SIG-M5 treated with dmso at 0.1 percent for 504 hours (cell line): Measurements from ENCODE around the gene SPEN.
A peak's percentile ranks its signal among the peaks of the same experiment; 100 is the strongest.
"Not testable (repeated sequence)": the region's sequence is repeated elsewhere in the genome, so short reads cannot be mapped to it uniquely, and the experiment has no call there.

Source experiments
- DNase-seq: peaks from one replicate; lab custom pipeline; 2025; ENCODE audit not compliant: unreplicated experiment; lab: John Stamatoyannopoulos, UW

The SPEN gene

GRCh38 chr1:15847100-15847892 lies at the start of gene SPEN:
Gene SPEN (plus strand): TSS chr1:15847707. CDS start chr1:15848068, 361 bp downstream.
- DNase-seq = peak; percentile 89

GRCh38 chr1:15799004-15799867 lies 48.3 kb upstream of the SPEN start:
- no peak for DNase-seq

DNA sequence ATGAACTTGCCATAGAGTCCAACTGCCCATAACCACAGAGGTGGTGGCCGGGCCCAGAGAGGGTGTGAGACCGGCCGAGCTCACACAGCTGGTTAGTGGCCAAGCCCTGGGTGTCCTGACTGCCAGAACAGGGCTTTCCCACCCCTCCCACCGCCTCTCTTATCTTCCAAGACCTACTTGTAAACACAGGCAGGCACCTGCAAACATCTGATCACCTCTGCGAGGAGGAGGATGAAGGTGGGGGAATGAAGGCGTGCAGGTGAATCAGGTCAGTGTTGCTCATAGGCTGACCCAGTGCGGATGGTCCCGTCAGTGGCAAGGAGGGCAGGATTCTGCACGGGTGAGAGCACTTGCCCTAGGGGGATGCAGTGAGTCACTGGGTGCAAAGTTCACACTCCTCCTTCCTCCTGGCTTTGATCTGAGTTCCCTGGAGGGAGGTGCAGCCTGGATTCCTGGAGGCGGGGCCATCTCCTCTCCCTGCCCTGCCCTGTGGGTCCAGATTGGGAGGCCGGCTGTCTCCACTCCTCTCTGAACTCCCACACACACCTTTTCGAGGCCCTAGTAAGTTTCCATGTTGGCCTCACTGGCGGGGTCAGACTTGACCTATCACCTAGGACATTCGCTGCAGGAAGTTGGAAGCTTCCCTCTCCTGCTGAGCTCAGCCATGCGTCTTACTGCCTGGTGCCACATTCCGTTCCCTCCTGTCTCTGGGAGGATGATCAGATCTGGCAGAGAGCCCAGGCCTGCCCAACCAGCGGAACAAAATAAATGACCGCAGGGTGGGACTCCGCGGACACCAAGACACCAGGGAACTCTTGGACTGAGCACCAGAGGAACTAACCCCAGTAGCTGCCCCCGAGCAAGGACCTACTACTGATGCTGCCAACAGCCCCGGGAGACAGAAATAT lies 47.3 kb upstream of the SPEN start:
- DNase-seq = peak; percentile 59

DNA sequence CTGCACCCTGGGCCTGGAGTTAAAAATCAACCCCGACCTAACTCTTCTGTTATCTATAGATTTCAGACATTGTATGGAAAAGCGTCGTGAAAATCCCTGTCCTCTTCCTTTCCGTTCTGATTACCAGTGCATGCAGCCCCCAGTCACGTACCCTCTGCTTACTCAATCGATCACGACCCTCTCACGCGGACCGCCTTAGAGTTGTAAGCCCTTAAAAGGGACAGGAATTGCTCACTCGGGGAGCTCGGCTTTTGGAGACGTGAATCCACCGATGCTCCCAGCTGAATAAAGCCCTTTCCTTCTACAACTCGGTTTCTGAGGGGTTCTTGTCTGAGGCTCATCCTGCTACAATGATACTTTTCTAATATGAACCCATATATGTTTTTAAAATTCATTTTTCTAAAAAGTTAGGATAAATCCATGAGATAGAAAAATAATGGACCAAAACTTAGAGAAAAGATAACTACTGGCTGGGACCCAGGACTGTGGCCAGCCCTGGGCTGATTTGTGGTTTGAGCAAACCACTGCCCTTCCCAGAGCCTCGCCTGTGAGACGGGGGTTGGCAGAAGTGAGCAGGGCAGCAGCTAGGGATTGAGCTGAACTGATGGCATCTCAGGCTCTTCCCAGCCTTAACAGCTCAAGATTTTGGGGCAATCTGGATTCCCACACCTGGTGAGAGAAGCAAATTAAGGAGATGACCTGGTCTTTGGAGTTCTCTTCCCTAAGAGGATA lies 45.1 kb upstream of the SPEN start:
- no peak for DNase-seq

DNA sequence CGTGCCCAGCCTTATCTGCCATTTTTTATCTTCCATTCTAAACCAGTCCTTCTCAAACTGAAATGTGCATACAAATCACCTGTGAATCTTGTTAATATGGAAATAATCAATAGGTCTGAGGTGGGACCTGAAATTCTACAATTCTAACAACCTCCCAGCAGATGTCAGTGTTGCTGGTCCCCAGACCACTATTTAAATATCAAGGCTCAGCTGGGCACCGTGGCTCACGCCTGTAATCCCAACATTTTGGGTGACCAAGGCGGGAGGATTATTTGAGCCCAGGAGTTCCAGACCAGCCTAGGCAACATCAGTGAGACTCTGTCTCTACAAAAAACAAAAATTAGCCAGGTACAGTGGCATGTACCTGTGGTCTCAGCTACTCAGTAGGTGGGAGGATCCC lies 44.1 kb upstream of the SPEN start:
- DNase-seq = no peak

- DNase-seq = no peak
Measured at GRCh38 chr1:15804060-15804459, 43.4 kb upstream of the SPEN start.

DNA sequence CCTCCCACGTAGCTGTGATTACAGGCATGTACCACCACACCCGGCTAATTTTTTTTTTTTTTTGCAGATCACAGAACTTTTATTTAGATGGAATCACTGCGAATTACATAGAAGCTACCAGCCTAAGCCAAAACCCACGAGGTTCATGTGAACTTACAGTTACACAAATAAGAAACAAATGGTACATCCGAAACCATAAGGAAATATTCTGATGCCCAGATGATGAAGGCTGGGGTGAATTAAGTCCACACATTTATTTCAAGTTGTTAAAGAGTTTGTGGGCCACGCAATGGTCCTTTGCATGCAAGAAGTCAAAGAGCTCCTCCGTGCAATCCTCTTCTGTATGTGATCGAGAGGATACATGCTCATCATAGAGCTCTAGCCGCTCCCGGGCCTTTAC lies 40.4 kb upstream of the SPEN start:
- DNase-seq = no peak

- DNase-seq = not testable (repeated sequence)
Measured at GRCh38 chr1:15807549-15807948, 40.0 kb upstream of the SPEN start, which contains the start of gene UQCRHL. Gene UQCRHL (minus strand): TSS chr1:15807649. CDS start chr1:15807649, 0 bp downstream.

DNA sequence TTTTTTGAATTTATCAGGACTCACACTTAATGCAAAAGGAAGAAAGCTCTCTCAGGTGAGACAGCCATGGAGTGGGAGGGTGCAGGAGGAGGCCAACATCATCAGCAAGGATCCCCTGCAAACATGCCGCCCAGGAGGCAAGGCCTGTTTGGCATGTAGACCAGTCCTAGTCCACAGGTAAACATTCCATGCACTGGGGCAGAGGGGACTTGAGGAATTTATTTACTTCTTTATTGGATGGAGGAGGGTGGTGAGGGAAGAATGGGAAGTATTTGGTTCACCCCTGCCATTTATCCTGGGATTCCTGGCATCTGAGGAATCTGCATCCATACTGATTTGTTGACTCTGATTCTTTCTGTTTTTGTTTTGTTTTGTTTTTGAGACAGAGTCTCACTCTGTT lies 38.6 kb upstream of the SPEN start:
- no peak for DNase-seq

- DNase-seq = no peak
Measured at GRCh38 chr1:15810073-15810472, 37.4 kb upstream of the SPEN start.

DNA sequence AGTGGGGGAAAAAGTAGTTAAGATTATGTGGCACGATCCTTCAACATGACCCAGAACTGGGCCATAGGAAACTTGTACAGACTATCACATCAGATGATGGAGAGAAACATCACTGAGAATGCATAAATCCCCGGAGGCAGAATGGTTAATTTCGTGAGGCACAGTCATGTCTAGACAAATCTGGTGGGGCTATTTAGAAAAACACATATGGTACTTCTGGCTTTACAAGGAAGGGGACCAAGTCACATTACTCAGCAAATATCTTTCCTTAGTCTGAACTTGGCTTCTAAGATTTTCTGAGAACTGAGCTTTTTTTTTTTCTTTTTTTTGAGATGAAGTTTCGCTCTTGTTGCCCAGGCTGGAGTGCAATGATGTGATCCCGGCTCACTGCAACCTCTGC lies 30.8 kb upstream of the SPEN start:
- DNase-seq = no peak

GRCh38 chr1:15820478-15820877 lies 27.0 kb upstream of the SPEN start:
- DNase-seq = no peak

DNA sequence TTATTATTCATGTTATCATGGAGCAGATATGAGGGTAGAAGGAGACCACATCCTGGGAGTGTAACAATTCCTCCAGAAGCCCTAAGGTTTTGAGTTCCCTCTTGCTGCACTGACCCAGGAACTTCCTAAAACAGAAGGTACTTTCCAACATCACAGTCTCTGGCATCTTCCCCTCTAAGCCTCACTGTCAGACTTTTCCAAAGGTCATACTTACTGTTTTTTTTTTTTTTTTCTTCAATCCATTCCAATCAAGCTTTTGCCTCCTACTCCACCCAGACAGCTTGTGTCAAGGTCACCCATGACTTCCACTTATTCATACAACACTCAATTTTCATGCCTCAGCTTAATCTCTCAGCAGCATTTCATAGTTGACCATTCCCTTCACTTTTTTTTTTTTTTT lies 21.7 kb upstream of the SPEN start:
- no peak for DNase-seq

DNA sequence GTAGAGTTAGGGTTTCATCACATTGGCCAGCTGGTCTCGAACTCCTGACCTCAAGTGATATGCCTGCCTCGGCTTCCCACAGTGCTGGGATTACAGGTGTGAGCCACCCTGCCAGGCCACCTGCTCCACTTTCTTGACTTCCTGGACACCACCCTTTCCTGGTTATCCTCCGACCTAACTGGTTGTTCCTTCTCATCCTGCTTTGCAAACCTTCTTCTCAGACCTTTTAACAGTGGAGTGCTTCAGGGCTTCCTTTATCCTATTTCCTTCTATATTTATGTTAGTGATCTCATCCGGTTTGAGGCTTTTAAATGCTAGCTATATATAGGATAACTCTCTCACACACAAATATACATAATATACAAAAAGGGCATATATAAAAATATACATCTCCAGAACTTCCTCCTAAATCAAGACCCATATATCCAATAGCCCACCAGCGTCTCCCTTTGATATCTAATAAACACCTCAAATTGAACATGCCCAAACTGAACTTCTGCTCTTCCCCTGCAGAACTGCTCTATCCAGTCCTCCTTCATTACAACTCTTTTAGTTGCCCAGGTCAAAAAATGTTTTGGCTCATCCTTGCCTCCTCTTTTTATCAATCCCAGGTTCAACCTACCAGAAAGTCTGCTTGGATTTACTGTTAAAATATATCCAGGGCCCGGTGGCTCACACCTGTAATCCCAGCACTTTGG lies 20.5 kb upstream of the SPEN start:
- no peak for DNase-seq

- DNase-seq = not testable (repeated sequence)
Measured at GRCh38 chr1:15827567-15827966, 19.9 kb upstream of the SPEN start.

DNA sequence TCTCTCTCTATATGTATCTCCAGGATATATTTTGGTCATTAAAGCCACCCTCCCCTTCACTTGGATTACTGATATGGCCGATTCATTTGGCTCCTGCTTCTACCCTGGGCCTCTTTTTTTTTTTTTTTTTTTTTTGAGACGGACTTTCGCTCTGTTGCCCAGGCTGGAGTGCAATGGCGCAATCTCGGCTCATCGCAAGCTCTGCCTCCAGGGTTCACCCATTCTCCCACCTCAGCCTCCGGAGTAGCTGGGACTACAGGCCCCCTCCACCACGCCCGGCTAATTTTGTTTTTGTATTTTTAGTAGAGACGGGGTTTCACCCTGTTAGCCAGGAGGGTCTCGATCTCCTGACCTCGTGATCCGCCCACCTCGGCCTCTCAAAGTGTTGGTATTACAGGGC lies 18.6 kb upstream of the SPEN start:
- DNase-seq = not testable (repeated sequence)

GRCh38 chr1:15830258-15830657 lies 17.2 kb upstream of the SPEN start:
- no peak for DNase-seq

DNA sequence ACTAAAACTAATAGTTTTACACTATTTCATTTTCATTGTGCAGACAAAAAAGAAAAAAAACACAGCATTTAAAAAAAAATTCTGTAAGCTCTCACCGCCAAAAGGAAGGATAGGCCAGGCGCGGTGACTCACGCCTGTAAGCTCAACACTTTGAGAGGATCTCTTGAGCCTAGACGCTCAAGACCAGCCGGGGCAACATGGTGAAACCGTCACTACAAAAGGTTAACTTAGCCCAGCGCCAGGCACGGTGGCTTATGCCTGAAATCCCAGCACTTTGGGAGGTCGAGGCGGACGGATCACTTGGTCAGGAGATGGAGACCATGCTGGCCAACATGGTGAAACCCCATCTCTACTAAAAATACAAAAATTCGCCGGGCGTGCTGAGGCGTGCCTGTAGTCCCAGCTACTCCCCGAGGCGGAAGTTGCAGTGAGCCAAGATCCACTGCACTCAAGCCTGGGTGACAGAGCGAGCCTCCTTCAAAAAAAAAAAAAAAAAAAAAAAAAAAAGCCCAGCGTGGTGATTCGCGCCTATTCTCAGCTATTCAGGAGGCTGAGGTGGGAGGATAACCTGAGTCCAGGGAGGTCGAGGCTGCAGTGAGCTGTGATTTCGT lies 14.3 kb upstream of the SPEN start:
- peak; percentile 78 for DNase-seq

DNA sequence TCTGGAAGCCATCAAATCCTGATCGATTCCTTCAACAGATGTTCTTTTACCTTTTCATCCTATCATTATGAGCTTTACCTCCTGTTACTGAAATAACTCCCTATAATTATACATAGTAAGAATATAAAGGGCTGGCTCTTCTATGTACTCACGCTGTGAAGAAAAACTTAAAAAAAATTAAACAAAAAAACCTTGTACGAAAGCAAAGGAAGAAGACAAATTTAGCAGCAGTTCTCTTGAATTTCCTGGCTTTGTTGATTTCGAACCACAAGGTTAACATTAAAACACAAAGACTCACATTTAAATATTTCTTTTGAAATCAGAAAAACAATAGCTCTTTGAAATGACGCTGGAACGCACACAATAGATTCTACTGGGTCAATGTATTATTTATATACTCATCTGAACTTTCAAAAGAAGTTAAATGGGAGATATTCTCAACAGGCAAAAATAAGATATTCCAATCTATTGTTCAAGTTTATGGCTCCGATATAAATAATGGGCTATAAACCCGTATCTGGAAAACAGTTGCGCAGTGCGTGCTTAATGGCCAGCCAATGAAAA lies 13.6 kb upstream of the SPEN start:
- DNase-seq = no peak
